ENCODE data around the gene OTOF. TPM values are rescaled to one million over a fixed set of nuclear protein-coding genes. Genes with fewer than 3 reads are reported as not detected.
A peak's percentile ranks its signal among the peaks of the same experiment; 100 is the strongest.

OTOF gene
- total and polyA plus RNA-seq, 10 donors = 0.06 to 1.6 (median 0.25) TPM

DNA sequence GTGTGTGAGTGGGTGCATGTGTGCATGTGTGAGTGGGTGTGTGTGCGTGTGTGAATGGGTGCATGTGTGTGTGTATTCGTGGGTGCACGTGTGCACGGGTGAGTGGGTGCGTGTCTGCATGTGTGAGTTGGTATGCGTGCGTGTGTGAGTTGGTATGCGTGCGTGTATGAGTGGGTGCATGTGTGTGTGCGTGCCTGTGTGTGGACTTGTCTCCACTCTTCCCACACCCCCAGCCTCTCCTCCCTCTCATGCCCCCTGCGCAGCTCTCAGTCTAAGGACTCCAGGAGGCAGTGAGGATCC is 5.1 kb upstream of the OTOF start:
- intact Hi-C loops (cut with DNase I; ENCODE audit: low total_unique reads) = no loop called here
- Histone ChIP-seq H3K27ac (no peak overlapping the region), H3K9me3 (no peaks in the 10 kb centered on the region), H3K36me3 (no peaks in the 10 kb centered on the region), H3K4me1 (peaks cover 0 to 17% (median 9%) of the 10 kb centered on the region in 6 donors), H3K4me3 (no peak overlapping the region), H3K27me3 (replicated peaks in 1 of 7) (peaks cover 0 to 13% (median 0%) of the 10 kb centered on the region in 7 donors)
- TF ChIP-seq POLR2A (IDR thresholded peaks at IDR 0.05) = no peak
- peak; percentile 39 for DNase-seq
- WGBS, 5 donors = 90 to 97% (median 94%) methylated on average over 8 to 11 of the region's 11 CpGs

DNA sequence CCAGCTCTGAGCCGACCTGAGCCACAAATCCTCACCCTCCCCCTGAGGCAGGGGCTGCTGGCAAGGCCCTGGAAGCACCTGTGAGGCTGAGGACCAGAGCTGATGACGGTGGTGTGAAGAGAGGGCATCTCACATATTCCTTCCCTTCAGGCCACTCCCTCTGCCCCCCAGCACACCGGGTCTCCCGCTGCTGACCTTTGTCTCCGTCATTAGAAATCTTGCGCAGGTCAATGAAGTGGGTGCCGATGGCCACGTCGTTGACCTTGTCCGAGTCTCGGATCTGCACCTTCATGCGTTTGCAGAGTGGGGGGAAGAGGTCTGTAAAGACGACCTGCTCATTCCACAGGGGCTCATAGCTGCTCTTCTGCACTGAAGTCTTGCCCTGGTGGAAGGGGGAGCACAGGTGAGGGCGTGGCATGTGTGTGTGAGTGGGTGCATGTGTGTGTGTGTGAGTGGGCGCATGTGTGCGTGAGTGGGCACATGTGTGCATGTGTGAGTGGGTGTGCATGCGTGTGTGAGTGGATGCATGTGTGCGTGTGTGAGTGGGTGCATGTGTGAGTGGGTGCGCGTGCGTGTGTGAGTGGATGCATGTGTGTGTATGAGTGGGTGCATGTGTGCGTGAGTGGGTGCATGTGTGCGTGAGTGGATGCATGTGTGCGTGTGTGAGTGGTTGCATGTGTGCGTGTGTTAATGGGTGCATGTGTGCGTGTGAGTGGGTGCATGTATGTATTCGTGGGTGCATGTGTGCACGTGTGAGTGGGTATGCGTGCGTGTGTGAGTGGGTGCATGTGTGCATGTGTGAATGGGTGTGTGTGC is 4.5 kb upstream of the OTOF start:
- Histone ChIP-seq H3K36me3 (no peaks in the 10 kb centered on the region), H3K4me3 (no peak overlapping the region), H3K27ac (no peak overlapping the region), H3K9me3 (no peaks in the 10 kb centered on the region), H3K4me1 (peaks cover 0 to 21% (median 10%) of the 10 kb centered on the region in 6 donors), H3K27me3 (replicated peaks in 1 of 7) (peaks cover 0 to 17% (median 0%) of the 10 kb centered on the region in 7 donors)
- peak; percentile 55 for DNase-seq
- WGBS, 5 donors = 87 to 92% (median 89%) methylated on average over 30 of the region's 30 CpGs
- TF ChIP-seq, protein P1, sequence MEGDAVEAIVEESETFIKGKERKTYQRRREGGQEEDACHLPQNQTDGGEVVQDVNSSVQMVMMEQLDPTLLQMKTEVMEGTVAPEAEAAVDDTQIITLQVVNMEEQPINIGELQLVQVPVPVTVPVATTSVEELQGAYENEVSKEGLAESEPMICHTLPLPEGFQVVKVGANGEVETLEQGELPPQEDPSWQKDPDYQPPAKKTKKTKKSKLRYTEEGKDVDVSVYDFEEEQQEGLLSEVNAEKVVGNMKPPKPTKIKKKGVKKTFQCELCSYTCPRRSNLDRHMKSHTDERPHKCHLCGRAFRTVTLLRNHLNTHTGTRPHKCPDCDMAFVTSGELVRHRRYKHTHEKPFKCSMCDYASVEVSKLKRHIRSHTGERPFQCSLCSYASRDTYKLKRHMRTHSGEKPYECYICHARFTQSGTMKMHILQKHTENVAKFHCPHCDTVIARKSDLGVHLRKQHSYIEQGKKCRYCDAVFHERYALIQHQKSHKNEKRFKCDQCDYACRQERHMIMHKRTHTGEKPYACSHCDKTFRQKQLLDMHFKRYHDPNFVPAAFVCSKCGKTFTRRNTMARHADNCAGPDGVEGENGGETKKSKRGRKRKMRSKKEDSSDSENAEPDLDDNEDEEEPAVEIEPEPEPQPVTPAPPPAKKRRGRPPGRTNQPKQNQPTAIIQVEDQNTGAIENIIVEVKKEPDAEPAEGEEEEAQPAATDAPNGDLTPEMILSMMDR (IDR thresholded peaks at IDR 0.05 in 8 of 11, conservative IDR thresholded peaks at IDR 0.05 in 3 of 11) = no peak
- TF ChIP-seq POLR2A (IDR thresholded peaks at IDR 0.05) (no peak), POLR2AphosphoS5 (IDR thresholded peaks at IDR 0.05) (no peak)
- intact Hi-C loops (cut with DNase I; ENCODE audit: low total_unique reads) = no loop called here

- DNase-seq = no peak
- no peak overlapping the region for H3K4me3 ChIP-seq
- TF ChIP-seq POLR2AphosphoS5 (IDR thresholded peaks at IDR 0.05) (no peak), POLR2A (IDR thresholded peaks at IDR 0.05) (no peak)
- TF ChIP-seq, protein P1 (IDR thresholded peaks at IDR 0.05 in 8 of 11, conservative IDR thresholded peaks at IDR 0.05 in 3 of 11) = no peak
- H3K27ac ChIP-seq = no peak overlapping the region
- no peaks in the 10 kb centered on the region for H3K9me3 ChIP-seq
- intact Hi-C loops (cut with DNase I; ENCODE audit: low total_unique reads) = no loop called here
- no peaks in the 10 kb centered on the region for H3K36me3 ChIP-seq
- 81 to 90% (median 85%) methylated on average over 3 of the region's 3 CpGs for WGBS, 5 donors
- peaks cover 0 to 25% (median 10%) of the 10 kb centered on the region in 6 donors for H3K4me1 ChIP-seq
- H3K27me3 ChIP-seq (replicated peaks in 1 of 7) = peaks cover 0 to 24% (median 0%) of the 10 kb centered on the region in 7 donors
Measured at GRCh38 chr2:26481706-26482105, 3.8 kb upstream of the OTOF start.

DNA sequence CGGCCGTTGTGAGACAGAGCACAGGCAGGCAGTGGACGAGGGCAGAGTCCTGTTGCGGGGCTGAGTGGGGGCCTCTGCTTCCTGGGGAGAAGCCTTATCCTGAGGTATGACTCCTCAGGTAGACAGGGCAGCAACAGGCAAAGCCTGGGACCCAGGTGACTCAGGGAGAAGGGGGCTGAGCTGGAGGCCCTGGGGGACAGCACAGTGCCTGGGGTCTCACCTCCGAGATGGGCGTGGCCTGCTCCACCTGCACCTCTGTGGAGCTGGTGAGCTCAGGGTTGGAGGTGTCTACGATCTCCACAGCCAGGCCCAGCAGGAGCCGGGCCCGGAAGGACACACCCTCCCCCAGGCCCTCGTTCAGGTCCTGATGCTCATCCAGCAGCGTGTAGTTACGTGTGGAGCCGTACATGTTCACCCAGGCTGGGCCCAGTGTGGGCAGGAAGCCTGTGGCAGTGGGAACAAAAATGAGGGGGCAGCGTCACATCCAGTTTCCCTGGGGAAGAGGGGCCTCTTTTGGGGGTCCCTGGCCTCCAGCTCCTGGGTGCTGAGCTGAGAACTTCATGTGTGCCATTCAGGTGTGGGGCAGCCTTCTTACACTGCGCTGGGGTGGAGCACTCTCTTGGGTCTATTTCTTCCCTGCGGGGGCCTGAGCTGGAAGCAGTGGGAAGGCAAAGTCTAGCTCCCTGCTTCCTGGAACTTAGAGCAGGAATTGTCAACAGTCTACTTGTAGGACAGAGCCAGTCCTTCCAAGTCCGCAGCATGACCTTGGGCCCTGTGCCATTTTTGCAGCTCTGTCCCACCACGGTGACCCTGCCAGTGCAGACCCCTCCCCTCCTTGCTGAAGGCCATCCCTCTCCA is 2.9 kb upstream of the OTOF start:
- no peaks in the 10 kb centered on the region for H3K9me3 ChIP-seq
- TF ChIP-seq POLR2A (IDR thresholded peaks at IDR 0.05) (no peak), POLR2AphosphoS5 (IDR thresholded peaks at IDR 0.05) (no peak)
- TF ChIP-seq, protein P1 (IDR thresholded peaks at IDR 0.05 in 8 of 11, conservative IDR thresholded peaks at IDR 0.05 in 3 of 11) = no peak
- no peak for DNase-seq
- no peak overlapping the region for H3K27ac ChIP-seq
- H3K4me1 ChIP-seq = peaks cover 0 to 25% (median 10%) of the 10 kb centered on the region in 6 donors
- peaks cover 0 to 30% (median 0%) of the 10 kb centered on the region in 7 donors for H3K27me3 ChIP-seq (replicated peaks in 1 of 7)
- no peaks in the 10 kb centered on the region for H3K36me3 ChIP-seq
- no peak overlapping the region for H3K4me3 ChIP-seq
- intact Hi-C loops (cut with DNase I; ENCODE audit: low total_unique reads) = no loop called here
- 72 to 88% (median 83%) methylated on average over 12 to 18 of the region's 18 CpGs for WGBS, 5 donors

Data from spleen (tissue), 11 donors.